ENCODE results near the gene CD109.

Gene CD109

GRCh38 chr6:73867411-73867810 is 171.4 kb downstream of the CD109 start:
- no peak for DNase-seq

GRCh38 chr6:73870907-73871306 is 174.9 kb downstream of the CD109 start:
- DNase-seq: no peak

- no peak for DNase-seq
Observed at GRCh38 chr6:73873081-73873480, 177.1 kb downstream of the CD109 start.
